ENCODE measurements around the gene ZNF652. TPM values are rescaled to one million over a fixed set of nuclear protein-coding genes. Genes with fewer than 3 reads are reported as not detected.

Gene ZNF652
- total RNA-seq, 4 donors from 2014 or later = 35.7 to 58.6 (median 43.9) TPM

- WGBS, 2 donors = 78 to 82% methylated on average over 4 of the region's 4 CpGs
- Histone ChIP-seq H3K36me3 (no peaks in the 10 kb centered on the region), H3K4me3 (no peak overlapping the region), H3K27ac (no peak overlapping the region), H3K9me3 (no peaks in the 10 kb centered on the region), H3K4me1 (no peaks in the 10 kb centered on the region), H3K27me3 (no peaks in the 10 kb centered on the region)
- no peak for DNase-seq (ENCODE audit: low spot score in 2 of 2)
- TF ChIP-seq EP300 (IDR thresholded peaks at IDR 0.05) (no peak), POLR2A (IDR thresholded peaks at IDR 0.05) (no peak), CTCF (IDR thresholded peaks at IDR 0.05) (no peak)
These were observed 17.9 kb upstream of the ZNF652 start for GRCh38 chr17:49379926-49380325.

GRCh38 chr17:49378311-49378710 is 16.3 kb upstream of the ZNF652 start:
- WGBS, 2 donors = 85 to 89% methylated on average over 5 of the region's 5 CpGs
- no peak overlapping the region for H3K4me3 ChIP-seq
- H3K27ac ChIP-seq = no peak overlapping the region
- no peaks in the 10 kb centered on the region for H3K36me3 ChIP-seq
- no peaks in the 10 kb centered on the region for H3K4me1 ChIP-seq
- DNase-seq (ENCODE audit: low spot score in 2 of 2) = no peak
- H3K9me3 ChIP-seq = no peaks in the 10 kb centered on the region
- TF ChIP-seq CTCF (IDR thresholded peaks at IDR 0.05) (no peak), EP300 (IDR thresholded peaks at IDR 0.05) (no peak), POLR2A (IDR thresholded peaks at IDR 0.05) (no peak)
- no peaks in the 10 kb centered on the region for H3K27me3 ChIP-seq

GRCh38 chr17:49375544-49375943 is 13.5 kb upstream of the ZNF652 start:
- Histone ChIP-seq H3K9me3 (no peaks in the 10 kb centered on the region), H3K4me1 (no peaks in the 10 kb centered on the region), H3K36me3 (no peaks in the 10 kb centered on the region), H3K4me3 (no peak overlapping the region), H3K27me3 (no peaks in the 10 kb centered on the region), H3K27ac (no peak overlapping the region)
- 93 to 100% methylated on average over 1 of the region's 1 CpG for WGBS, 2 donors
- no peak for TF ChIP-seq CTCF (IDR thresholded peaks at IDR 0.05)
- TF ChIP-seq EP300 (IDR thresholded peaks at IDR 0.05) = no peak
- no peak for TF ChIP-seq POLR2A (IDR thresholded peaks at IDR 0.05)
- DNase-seq (ENCODE audit: low spot score in 2 of 2) = no peak

- no peaks in the 10 kb centered on the region for H3K27me3 ChIP-seq
- 84 to 89% methylated on average over 6 of the region's 6 CpGs for WGBS, 2 donors
- no peak overlapping the region for H3K27ac ChIP-seq
- no peaks in the 10 kb centered on the region for H3K4me1 ChIP-seq
- no peaks in the 10 kb centered on the region for H3K36me3 ChIP-seq
- TF ChIP-seq POLR2A (IDR thresholded peaks at IDR 0.05) = no peak
- H3K4me3 ChIP-seq = no peak overlapping the region
- no peaks in the 10 kb centered on the region for H3K9me3 ChIP-seq
- DNase-seq (ENCODE audit: low spot score in 2 of 2) = no peak
These were observed 11.1 kb upstream of the ZNF652 start for GRCh38 chr17:49373115-49373514.

- 78 to 90% methylated on average over 7 of the region's 7 CpGs for WGBS, 2 donors
- no peaks in the 10 kb centered on the region for H3K4me1 ChIP-seq
- H3K36me3 ChIP-seq = no peaks in the 10 kb centered on the region
- TF ChIP-seq EP300 (IDR thresholded peaks at IDR 0.05) (no peak), POLR2A (IDR thresholded peaks at IDR 0.05) (no peak), CTCF (IDR thresholded peaks at IDR 0.05) (no peak)
- H3K9me3 ChIP-seq = no peaks in the 10 kb centered on the region
- DNase-seq (ENCODE audit: low spot score in 2 of 2) = no peak
- H3K27ac ChIP-seq = no peak overlapping the region
- no peaks in the 10 kb centered on the region for H3K27me3 ChIP-seq
- no peak overlapping the region for H3K4me3 ChIP-seq
These were observed 10.4 kb upstream of the ZNF652 start for GRCh38 chr17:49372425-49372824.
